PC-3 (cell line): ENCODE data around the gene CA10. TPM values are rescaled to one million over a fixed set of nuclear protein-coding genes. Genes with fewer than 3 reads are reported as not detected.

Experiments
- ATAC-seq: fragments of 200-7000 bp; cut with Tn5 transposase; 2 replicates; pipeline ENCODE4 v1.9.1; 2020; ENCODE audit warnings: mild to moderate bottlenecking, moderate library complexity
- BruUV-seq: library from RNA; stranded (reverse); fragments of 400-500 nt; replicated peaks from 2 replicates; lab custom pipeline; 2021; lab: Mats Ljungman, UMichigan
- CTCF ChIA-PET: fragments of 300-600 bp; sonication (Branson Sonifier 250); formaldehyde crosslinking; loops from one replicate; lab custom pipeline; 2022; ENCODE audit warnings: antibody characterized with exemption; lab: Charles Lee
- POLR2A ChIA-PET: fragments of 300-600 bp; sonication (Branson Sonifier 250); formaldehyde crosslinking; loops from one replicate; lab custom pipeline; 2022; ENCODE audit warnings: antibody characterized with exemption; ENCODE audit not compliant: unreplicated experiment; lab: Charles Lee
- DNase-seq: peaks from one replicate; pipeline ENCODE4 v3.0.0-alpha.2; 2015
- H2AFZ ChIP-seq: fragments of 300-600 bp; sonication (generic); 2 replicates; pipeline ENCODE4 v1.6.0; 2016; ENCODE audit warnings: antibody characterized with exemption, low read length
- H3F3A ChIP-seq: fragments of 300-600 bp; sonication (generic); one replicate; pipeline ENCODE4 v1.6.0; 2017; ENCODE audit warnings: antibody characterized with exemption, low read length, control low read depth, mild to moderate bottlenecking; ENCODE audit not compliant: unreplicated experiment
- H3K27ac ChIP-seq: fragments of 300-600 bp; sonication (generic); 2 replicates; pipeline ENCODE4 v1.5.1; 2016; ENCODE audit warnings: mild to moderate bottlenecking, low read length
- H3K27me3 ChIP-seq: fragments of 300-600 bp; sonication (generic); 2 replicates; pipeline ENCODE4 v1.6.1; 2016; ENCODE audit warnings: low read length, mixed read lengths
- H3K36me3 ChIP-seq: fragments of 300-600 bp; sonication (generic); 2 replicates; pipeline ENCODE4 v1.6.1; 2016; ENCODE audit warnings: low read depth, mixed run types, low read length, mixed read lengths
- H3K4me1 ChIP-seq: fragments of 300-600 bp; sonication (generic); 2 replicates; pipeline ENCODE4 v1.5.1; 2016; ENCODE audit warnings: low read length; ENCODE audit not compliant: insufficient read depth
- H3K4me2 ChIP-seq: fragments of 300-600 bp; sonication (generic); 2 replicates; pipeline ENCODE4 v1.6.0; 2016; ENCODE audit warnings: low read length
- H3K4me3 ChIP-seq: fragments of 300-600 bp; sonication (generic); 2 replicates; pipeline ENCODE4 v1.5.1; 2016; ENCODE audit warnings: mild to moderate bottlenecking, low read length, mixed read lengths
- H3K79me2 ChIP-seq: fragments of 300-600 bp; sonication (generic); 2 replicates; pipeline ENCODE4 v1.6.1; 2017; ENCODE audit warnings: low read length, mixed read lengths
- H3K9ac ChIP-seq: fragments of 300-600 bp; sonication (generic); 2 replicates; pipeline ENCODE4 v1.6.0; 2016; ENCODE audit warnings: mild to moderate bottlenecking, low read length
- H3K9me2 ChIP-seq: fragments of 300-600 bp; sonication (generic); replicated peaks from 2 replicates; pipeline ENCODE4 v1.6.1; 2016; ENCODE audit warnings: mixed run types, low read length, mixed read lengths
- H3K9me3 ChIP-seq: fragments of 300-600 bp; sonication (generic); 2 replicates; pipeline ENCODE4 v1.6.1; 2016; ENCODE audit warnings: low read length, mixed read lengths
- H4K20me1 ChIP-seq: fragments of 300-600 bp; sonication (generic); 2 replicates; pipeline ENCODE4 v1.6.1; 2016; ENCODE audit warnings: low read length, mixed read lengths
- EZH2 ChIP-seq: fragments of 300-600 bp; sonication (generic); IDR thresholded peaks from one replicate; pipeline ENCODE4 v1.6.1; 2017; ENCODE audit warnings: antibody characterized with exemption, mild to moderate bottlenecking, low read length; ENCODE audit not compliant: unreplicated experiment
- EZH2phosphoT487 ChIP-seq: fragments of 300-600 bp; sonication (generic); IDR thresholded peaks from 2 replicates; pipeline ENCODE4 v1.6.1; 2018; ENCODE audit warnings: mild to moderate bottlenecking, antibody characterized with exemption, low read length, borderline replicate concordance
- intact Hi-C: fragments of 100-400 bp; cut with micrococcal nuclease; formaldehyde crosslinking; loops from 2 replicates; pipeline ENCODE4 v1.9.0; 2023
- total RNA-seq: library from RNA; depleted of rRNA; stranded (reverse); fragments of >200 nt; gene quantifications from 2 replicates; pipeline ENCODE4 v1.2.3, GENCODE V29; 2014
- TF ChIP-seq, protein P1 (sequence below): fragments of 300-600 bp; sonication (generic); conservative IDR thresholded peaks from 2 replicates; pipeline ENCODE4 v1.5.1; 2017; ENCODE audit warnings: antibody characterized with exemption, low read depth, mild to moderate bottlenecking, low read length

The CA10 gene
- total RNA-seq, 1 experiment from 2014 or later: not detected

DNA sequence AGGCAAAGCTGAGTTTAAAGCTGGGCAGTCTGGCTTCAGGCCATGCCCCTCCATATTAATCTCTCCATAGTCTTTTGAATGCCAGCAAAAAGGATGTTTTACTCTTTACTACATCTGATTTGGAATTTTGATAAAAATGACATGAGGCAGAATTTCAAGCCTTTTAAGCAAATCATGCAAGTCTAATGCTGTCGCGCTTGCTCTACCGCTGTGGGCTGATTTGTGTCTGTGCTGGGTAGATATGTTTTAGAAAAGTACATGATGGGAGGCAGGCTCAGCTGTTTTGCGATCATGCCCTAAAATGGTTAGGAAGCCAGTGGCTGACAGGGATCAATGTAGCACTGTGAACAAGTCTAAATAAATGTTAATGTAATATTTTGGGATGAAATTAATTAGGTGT lies 311.9 kb downstream of the CA10 start:
- TF ChIP-seq, protein P1, sequence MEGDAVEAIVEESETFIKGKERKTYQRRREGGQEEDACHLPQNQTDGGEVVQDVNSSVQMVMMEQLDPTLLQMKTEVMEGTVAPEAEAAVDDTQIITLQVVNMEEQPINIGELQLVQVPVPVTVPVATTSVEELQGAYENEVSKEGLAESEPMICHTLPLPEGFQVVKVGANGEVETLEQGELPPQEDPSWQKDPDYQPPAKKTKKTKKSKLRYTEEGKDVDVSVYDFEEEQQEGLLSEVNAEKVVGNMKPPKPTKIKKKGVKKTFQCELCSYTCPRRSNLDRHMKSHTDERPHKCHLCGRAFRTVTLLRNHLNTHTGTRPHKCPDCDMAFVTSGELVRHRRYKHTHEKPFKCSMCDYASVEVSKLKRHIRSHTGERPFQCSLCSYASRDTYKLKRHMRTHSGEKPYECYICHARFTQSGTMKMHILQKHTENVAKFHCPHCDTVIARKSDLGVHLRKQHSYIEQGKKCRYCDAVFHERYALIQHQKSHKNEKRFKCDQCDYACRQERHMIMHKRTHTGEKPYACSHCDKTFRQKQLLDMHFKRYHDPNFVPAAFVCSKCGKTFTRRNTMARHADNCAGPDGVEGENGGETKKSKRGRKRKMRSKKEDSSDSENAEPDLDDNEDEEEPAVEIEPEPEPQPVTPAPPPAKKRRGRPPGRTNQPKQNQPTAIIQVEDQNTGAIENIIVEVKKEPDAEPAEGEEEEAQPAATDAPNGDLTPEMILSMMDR: no peak
- TF ChIP-seq EZH2 (no peak), EZH2phosphoT487 (no peak)
- Histone ChIP-seq H3K36me3 (no peaks in the 10 kb centered on the region), H3K9me2 (no peaks in the 10 kb centered on the region), H2AFZ (no peak overlapping the region), H3K4me2 (no peak overlapping the region), H3K4me3 (no peak overlapping the region), H3K27ac (no peak overlapping the region), H3K9me3 (no peaks in the 10 kb centered on the region), H3F3A (no peaks in the 10 kb centered on the region), H3K9ac (no peak overlapping the region), H4K20me1 (no peaks in the 10 kb centered on the region), H3K79me2 (no peaks in the 10 kb centered on the region), H3K27me3 (no peaks in the 10 kb centered on the region), H3K4me1 (peaks cover 23% of the 10 kb centered on the region)
- CTCF ChIA-PET: no interaction called here
- BruUV-seq: no TSS peak
- POLR2A ChIA-PET: interaction anchor here (0.5 kb wide), 1 partner anchor 76 kb away, joined by 5 read pairs; no protein-coding TSS in a partner anchor
- ATAC-seq: no peak
- DNase-seq: no peak
- intact Hi-C loops: no loop called here

DNA sequence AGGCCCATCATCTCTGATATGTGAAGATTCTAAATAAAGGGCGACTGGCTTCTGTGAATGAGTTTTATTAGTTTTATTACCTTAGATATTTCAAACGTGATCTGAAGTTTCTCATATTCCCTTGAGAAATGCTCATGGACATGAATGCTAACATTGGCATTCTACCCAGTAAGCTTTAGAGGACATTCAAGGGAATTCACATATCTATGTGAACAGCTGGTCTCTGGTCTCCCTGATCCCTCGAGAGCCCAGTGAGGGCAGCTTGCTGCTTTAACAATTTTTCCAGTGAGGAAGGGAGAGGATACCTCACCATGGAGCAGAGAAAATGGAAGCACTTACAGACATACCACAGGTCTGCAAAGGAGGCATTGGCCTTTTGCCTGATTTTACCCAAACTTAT lies 312.7 kb downstream of the CA10 start:
- CTCF ChIA-PET: no interaction called here
- H3K27me3 ChIP-seq: no peaks in the 10 kb centered on the region
- H4K20me1 ChIP-seq: no peaks in the 10 kb centered on the region
- ATAC-seq: no peak
- H3F3A ChIP-seq: no peaks in the 10 kb centered on the region
- peaks cover 23% of the 10 kb centered on the region for H3K4me1 ChIP-seq
- H3K27ac ChIP-seq: no peak overlapping the region
- no peaks in the 10 kb centered on the region for H3K9me3 ChIP-seq
- POLR2A ChIA-PET: no interaction called here
- H3K4me2 ChIP-seq: no peak overlapping the region
- H3K79me2 ChIP-seq: no peaks in the 10 kb centered on the region
- no peak overlapping the region for H2AFZ ChIP-seq
- intact Hi-C loops: no loop called here
- no peaks in the 10 kb centered on the region for H3K36me3 ChIP-seq
- H3K9ac ChIP-seq: no peak overlapping the region
- H3K4me3 ChIP-seq: no peak overlapping the region
- no peak for DNase-seq
- no TSS peak for BruUV-seq
- H3K9me2 ChIP-seq: no peaks in the 10 kb centered on the region
- TF ChIP-seq EZH2: no peak
- TF ChIP-seq EZH2phosphoT487: no peak
- TF ChIP-seq, protein P1: no peak

DNA sequence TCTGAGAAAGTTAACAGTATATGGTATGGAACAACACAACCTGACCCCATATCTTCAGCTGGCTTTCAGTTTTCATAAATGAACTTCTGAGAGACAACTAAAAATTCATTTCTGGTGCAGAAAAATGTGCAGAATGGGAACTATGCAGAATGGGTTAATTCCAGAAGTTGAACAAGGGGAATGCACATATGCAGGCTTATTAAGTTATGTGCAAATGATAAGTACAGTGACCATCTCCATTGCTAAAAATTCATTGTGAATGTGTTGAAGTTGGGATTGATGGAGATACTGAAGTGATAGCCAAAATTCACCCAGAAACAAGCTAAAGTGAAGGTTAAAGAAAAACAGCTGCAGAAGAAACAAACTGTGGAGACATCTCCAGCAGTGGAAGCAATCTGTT lies 315.8 kb downstream of the CA10 start:
- no peak for DNase-seq
- CTCF ChIA-PET: no interaction called here

More for the DNA sequence above, 315.8 kb downstream of the CA10 start:
- Histone ChIP-seq H3K4me2 (no peak overlapping the region), H3K9me2 (no peaks in the 10 kb centered on the region), H3K9me3 (no peaks in the 10 kb centered on the region), H3K4me3 (no peak overlapping the region), H3K9ac (no peak overlapping the region), H3K79me2 (no peaks in the 10 kb centered on the region), H3K36me3 (no peaks in the 10 kb centered on the region), H3K27ac (no peak overlapping the region), H3K27me3 (no peaks in the 10 kb centered on the region), H3F3A (no peaks in the 10 kb centered on the region), H4K20me1 (no peaks in the 10 kb centered on the region), H3K4me1 (peaks cover 6% of the 10 kb centered on the region), H2AFZ (no peak overlapping the region)
- no TSS peak for BruUV-seq
- no peak for ATAC-seq
- TF ChIP-seq, protein P1: no peak
- no peak for TF ChIP-seq EZH2phosphoT487
- TF ChIP-seq EZH2: no peak
- POLR2A ChIA-PET: no interaction called here
- intact Hi-C loops: no loop called here
